SK-N-MC (cell line): ENCODE measurements around the gene NLGN4X.

Experiments used
- EZH2 ChIP-seq: fragments of 200-600 bp; sonication (generic); IDR thresholded peaks from one replicate; pipeline ENCODE4 v1.6.1; 2017; ENCODE audit warnings: antibody characterized with exemption
- FOXP2 ChIP-seq: optimal IDR thresholded peaks from 2 replicates; pipeline ENCODE3; 2011; ENCODE audit warnings: mild to moderate bottlenecking, moderate library complexity; ENCODE audit not compliant: insufficient read depth; ENCODE audit errors: extremely low read length, control extremely low read depth

DNA sequence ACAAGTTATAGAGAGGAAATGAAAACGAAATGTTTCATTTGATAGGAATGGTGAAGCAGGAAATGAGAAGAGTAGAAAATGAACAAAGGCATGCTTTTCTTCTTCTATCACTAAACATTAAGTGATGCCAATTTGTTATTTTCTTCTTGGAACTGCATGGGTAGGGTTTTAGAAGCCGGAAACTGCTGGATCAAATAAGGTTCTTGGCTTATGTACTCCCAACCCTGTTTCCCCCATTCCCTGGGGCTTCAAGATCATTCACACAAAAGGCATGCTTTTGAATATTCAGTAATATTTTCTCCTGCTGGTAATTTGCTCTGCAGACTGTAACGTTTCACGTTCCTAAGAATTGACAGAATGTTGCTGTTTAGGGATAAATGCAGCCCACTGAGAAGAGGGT is 224.1 kb downstream of the NLGN4X start:
- TF ChIP-seq EZH2 (no peak), FOXP2 (no peak)
